Spinal cord (tissue), 10 donors: Measurements from ENCODE around the gene THOC1. TPM values are rescaled to one million over a fixed set of nuclear protein-coding genes. Genes with fewer than 3 reads are reported as not detected.
"Not testable (repeated sequence)": the region's sequence is repeated elsewhere in the genome, so short reads cannot be mapped to it uniquely, and the experiment has no call there.

Experiments used
- DNase-seq, 6 donors: peaks; one replicate each; pipeline versions ENCODE4 v3.0.0 to v3.0.0-alpha.2; 2013 to 2015; ENCODE audit warnings: low spot score in 6 of 6, low read depth in 4 of 6
- H3K27ac ChIP-seq: one replicate; pipeline ENCODE4 v1.5.1; 2013; ENCODE audit warnings: low read depth, low read length, control low read depth
- H3K27me3 ChIP-seq: one replicate; pipeline ENCODE4 v1.6.1; 2013; ENCODE audit warnings: low read length; ENCODE audit not compliant: control insufficient read depth, insufficient read depth
- H3K36me3 ChIP-seq: one replicate; pipeline ENCODE4 v1.6.1; 2013; ENCODE audit warnings: low read length; ENCODE audit not compliant: control insufficient read depth, insufficient read depth
- H3K4me1 ChIP-seq: one replicate; pipeline ENCODE4 v1.6.1; 2013; ENCODE audit warnings: low read length; ENCODE audit not compliant: control insufficient read depth, insufficient read depth
- H3K4me3 ChIP-seq: one replicate; pipeline ENCODE4 v1.5.1; 2013; ENCODE audit warnings: low read depth, low read length, control low read depth
- H3K9me3 ChIP-seq: one replicate; pipeline ENCODE4 v1.6.1; 2013; ENCODE audit warnings: low read length; ENCODE audit not compliant: control insufficient read depth, insufficient read depth
- WGBS: methylation state at CpG from one replicate; pipeline ENCODE4 v1.1.5; 2013; ENCODE audit warnings: missing lambda C conversion rate; ENCODE audit not compliant: insufficient coverage; 5-methylcytosine and 5-hydroxymethylcytosine counted together
- long read RNA-seq, 4 donors: transcript quantifications; one replicate each; lab custom pipeline, GENCODE V29; 2026
- polyA plus RNA-seq, 2 donors: library from polyadenylated mRNA; unstranded; fragments of 120-200 nt; gene quantifications; one replicate each; pipeline ENCODE4 v1.2.1, GENCODE V29; 2013; ENCODE audit not compliant: insufficient read length in 2 of 2
- total RNA-seq, 2 donors: library from RNA; depleted of rRNA in 1 of 2; stranded (reverse); fragments of 120-200 nt in 1 of 2; fragments of >200 nt in 1 of 2; gene quantifications; one replicate each; pipeline versions ENCODE4 v1.2.3 to v1.2.4, GENCODE V29; 2013 to 2014
- donor health status: healthy.

The THOC1 gene, protein sequence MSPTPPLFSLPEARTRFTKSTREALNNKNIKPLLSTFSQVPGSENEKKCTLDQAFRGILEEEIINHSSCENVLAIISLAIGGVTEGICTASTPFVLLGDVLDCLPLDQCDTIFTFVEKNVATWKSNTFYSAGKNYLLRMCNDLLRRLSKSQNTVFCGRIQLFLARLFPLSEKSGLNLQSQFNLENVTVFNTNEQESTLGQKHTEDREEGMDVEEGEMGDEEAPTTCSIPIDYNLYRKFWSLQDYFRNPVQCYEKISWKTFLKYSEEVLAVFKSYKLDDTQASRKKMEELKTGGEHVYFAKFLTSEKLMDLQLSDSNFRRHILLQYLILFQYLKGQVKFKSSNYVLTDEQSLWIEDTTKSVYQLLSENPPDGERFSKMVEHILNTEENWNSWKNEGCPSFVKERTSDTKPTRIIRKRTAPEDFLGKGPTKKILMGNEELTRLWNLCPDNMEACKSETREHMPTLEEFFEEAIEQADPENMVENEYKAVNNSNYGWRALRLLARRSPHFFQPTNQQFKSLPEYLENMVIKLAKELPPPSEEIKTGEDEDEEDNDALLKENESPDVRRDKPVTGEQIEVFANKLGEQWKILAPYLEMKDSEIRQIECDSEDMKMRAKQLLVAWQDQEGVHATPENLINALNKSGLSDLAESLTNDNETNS
- total RNA-seq (10 to 100 TPM; 64.0 to 81.6 TPM), polyA plus RNA-seq (10 to 100 TPM; 61.0 to 70.4 TPM)
- long read RNA-seq, donor 1, partial matches to known transcripts, result 106 of 110 reads
- long read RNA-seq, donor 1, other reads (novel, unspliced or antisense), result 0 of 110 reads
- long read RNA-seq, donor 2, partial matches to known transcripts, result 0 of 4 reads
- long read RNA-seq, donor 2, other reads (novel, unspliced or antisense), result 0 of 4 reads
- long read RNA-seq, donor 3, partial matches to known transcripts, result 0 of 4 reads
- long read RNA-seq, donor 3, other reads (novel, unspliced or antisense), result 0 of 4 reads
- long read RNA-seq, donor 4, transcript THOC1-210 (3 exons, 552 nt), result major isoform, 5 of 21 reads
- long read RNA-seq, donor 4, partial matches to known transcripts, result 6 of 21 reads
- long read RNA-seq, donor 4, other reads (novel, unspliced or antisense), result 0 of 21 reads

DNA sequence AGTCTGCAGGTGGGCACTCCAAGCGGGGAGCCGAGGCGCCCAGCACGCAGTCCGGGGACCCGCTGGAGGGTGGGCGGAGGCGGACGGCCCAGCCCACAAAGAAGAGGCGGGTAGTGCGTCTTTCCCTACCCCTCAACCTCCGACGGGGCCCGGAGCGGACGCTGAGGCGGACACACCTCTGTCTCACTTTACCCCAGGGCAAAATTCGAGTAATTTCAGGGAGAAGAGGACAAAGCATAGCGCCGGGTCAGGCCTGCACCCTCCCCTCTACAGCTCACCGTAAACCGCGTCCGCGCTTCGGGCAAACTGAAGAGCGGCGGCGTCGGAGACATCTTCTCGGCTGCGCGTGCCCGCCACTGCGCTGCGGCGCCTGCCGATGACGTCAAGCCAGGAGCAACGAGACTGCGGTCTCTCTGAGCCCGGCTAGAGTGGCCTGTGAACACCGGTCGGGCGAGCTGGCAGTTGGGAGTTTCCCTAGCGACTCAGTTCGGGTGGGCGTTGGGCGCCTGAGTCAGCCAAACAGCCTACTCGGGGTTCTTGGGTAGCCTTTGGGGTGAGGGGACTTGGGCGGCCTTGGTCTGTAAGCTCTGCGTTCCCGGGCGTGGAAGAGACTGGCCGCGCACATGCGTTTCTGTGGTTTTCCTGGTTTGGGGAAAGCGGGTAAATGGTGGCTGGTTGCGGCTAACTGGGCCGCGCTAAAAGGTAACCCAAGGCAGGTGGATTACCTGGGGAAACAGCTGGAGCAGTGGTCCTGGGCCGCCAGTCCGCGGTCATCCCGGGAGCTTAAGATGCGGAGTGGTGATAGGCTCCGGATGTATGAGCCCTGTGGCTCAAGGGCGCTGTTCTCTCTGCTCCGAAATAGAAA lies at the start of gene THOC1:
Gene THOC1 (minus strand): TSS at position 360 of the 865 bp plus-strand sequence. CDS start 28 bp downstream, at position 332.
- Histone ChIP-seq H3K4me1 (peaks cover 13% of the 10 kb centered on the region), H3K36me3 (peaks cover 4% of the 10 kb centered on the region), H3K27ac (peak within 1 kb of the TSS; percentile 75), H3K4me3 (peak within 1 kb of the TSS; percentile 76), H3K9me3 (no peaks in the 10 kb centered on the region), H3K27me3 (no peaks in the 10 kb centered on the region)
- 0% methylated on average over 68 of the region's 69 CpGs for WGBS
- DNase-seq, result peak; percentile 77 to 97 (median 87)

DNA sequence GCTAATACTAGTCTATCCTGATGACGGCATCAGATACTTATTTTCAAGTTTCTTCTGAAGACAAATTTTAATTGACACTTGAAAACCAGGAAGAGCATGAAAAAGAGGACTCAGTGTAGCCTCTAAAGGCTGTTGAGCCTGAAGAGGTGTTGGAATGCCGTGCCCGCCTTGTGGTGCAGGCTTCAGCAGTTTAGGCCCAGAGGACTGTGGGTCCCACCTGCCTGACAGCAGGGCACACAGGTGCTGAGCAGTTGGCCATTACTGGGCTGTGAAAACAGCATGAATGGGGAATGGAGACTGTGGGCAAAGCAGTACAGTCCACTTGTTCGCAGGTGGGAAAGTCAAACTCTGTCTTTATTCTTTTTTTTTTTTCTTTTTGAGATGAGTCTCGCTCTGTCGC lies 49.8 kb upstream of the THOC1 start:
- Histone ChIP-seq H3K4me1 (no peaks in the 10 kb centered on the region), H3K36me3 (no peaks in the 10 kb centered on the region), H3K9me3 (no peaks in the 10 kb centered on the region), H3K27ac (no peak overlapping the region), H3K4me3 (no peak overlapping the region), H3K27me3 (no peaks in the 10 kb centered on the region)
- DNase-seq, result no peak
- 100% methylated on average over 2 of the region's 6 CpGs for WGBS

DNA sequence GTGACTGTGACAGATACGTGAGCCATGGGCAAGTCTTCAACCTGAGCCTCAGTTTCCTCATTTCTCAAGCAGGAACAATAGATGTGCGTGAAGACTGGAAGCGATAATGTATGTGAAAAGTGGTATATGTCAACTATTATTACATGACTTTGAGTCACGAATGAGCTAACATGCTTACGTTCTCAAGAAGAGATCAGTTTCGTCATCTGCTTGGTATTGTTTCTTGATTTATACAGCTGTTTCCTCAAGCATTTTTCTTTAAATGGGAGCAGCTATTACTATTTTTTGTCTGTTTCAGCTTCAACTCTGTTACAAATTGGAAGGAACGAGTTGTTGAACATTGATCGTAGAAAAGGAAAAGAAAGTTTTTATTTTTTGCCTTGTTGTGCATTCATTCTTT lies 48.5 kb upstream of the THOC1 start:
- 83% methylated on average over 2 of the region's 8 CpGs for WGBS
- Histone ChIP-seq H3K36me3 (no peaks in the 10 kb centered on the region), H3K27me3 (no peaks in the 10 kb centered on the region), H3K9me3 (no peaks in the 10 kb centered on the region), H3K4me3 (no peak overlapping the region), H3K27ac (no peak overlapping the region), H3K4me1 (no peaks in the 10 kb centered on the region)
- DNase-seq, result no peak

DNA sequence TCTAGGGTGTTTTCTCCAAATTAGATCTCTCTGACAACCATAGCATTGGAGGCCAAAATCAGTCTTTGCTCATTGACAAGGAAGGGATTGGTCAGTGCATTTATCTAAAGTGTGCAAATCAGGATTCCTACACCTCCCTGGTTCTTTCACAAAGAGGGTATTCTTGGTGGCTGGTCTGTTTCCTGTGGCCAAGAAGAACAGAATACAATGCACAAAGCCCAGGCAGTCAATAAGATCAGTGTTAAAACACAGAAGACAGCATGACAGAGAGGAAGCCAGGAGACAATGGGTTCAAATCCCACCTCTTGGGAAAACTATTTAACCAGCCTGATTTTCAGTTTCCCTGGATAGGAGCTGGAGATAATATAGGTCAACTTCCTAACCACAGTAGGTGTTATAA lies 46.1 kb upstream of the THOC1 start:
- no peaks in the 10 kb centered on the region for H3K9me3 ChIP-seq
- H3K4me1 ChIP-seq, result no peaks in the 10 kb centered on the region
- no peak overlapping the region for H3K4me3 ChIP-seq
- DNase-seq, result no peak
- no peaks in the 10 kb centered on the region for H3K27me3 ChIP-seq
- H3K36me3 ChIP-seq, result no peaks in the 10 kb centered on the region
- H3K27ac ChIP-seq, result no peak overlapping the region

DNA sequence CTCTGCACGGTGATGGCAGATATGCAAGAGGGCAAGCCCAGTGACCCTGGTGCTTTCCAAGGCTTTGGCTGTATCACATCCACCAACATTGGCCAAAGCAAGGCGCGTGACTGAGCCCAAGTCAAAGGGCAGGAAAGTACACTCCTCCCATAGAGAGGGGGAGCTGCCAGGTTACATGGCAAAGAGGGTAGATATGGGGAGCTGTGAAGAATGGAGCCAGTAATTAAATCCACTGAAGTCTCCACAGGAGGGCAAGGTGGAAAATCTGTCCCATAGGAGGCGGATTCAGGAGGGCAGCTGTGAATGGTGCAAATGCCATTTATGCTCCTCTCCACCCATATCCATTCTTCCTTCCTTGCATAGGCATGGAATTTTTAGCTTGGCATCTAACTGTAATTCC lies 44.6 kb upstream of the THOC1 start:
- Histone ChIP-seq H3K27ac (no peak overlapping the region), H3K4me3 (no peak overlapping the region), H3K9me3 (no peaks in the 10 kb centered on the region), H3K27me3 (no peaks in the 10 kb centered on the region), H3K36me3 (no peaks in the 10 kb centered on the region), H3K4me1 (no peaks in the 10 kb centered on the region)
- DNase-seq, result no peak
- WGBS, result 100% methylated on average over 1 of the region's 4 CpGs

DNA sequence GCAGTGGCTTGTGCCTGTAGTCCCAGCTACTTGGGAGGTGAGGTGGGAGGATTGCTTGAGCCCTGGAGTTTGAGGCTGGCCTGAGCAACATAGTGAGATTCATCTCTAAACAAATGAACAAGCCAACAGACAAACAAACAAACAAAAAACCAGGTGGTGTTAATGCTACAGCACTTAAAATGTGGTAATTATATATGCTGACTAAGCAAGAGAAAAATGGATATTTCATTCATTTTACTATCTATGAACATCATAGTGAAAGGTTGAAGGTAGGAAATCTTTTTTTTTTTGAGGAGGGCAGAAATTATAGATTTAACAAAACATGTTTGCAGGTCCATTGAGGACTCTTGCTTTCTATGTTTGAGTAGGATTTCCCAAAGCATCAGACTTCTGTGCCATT lies 42.2 kb upstream of the THOC1 start:
- Histone ChIP-seq H3K36me3 (no peaks in the 10 kb centered on the region), H3K27me3 (no peaks in the 10 kb centered on the region), H3K27ac (no peak overlapping the region), H3K9me3 (no peaks in the 10 kb centered on the region), H3K4me1 (peaks cover 4% of the 10 kb centered on the region), H3K4me3 (no peak overlapping the region)
- DNase-seq, result no peak

DNA sequence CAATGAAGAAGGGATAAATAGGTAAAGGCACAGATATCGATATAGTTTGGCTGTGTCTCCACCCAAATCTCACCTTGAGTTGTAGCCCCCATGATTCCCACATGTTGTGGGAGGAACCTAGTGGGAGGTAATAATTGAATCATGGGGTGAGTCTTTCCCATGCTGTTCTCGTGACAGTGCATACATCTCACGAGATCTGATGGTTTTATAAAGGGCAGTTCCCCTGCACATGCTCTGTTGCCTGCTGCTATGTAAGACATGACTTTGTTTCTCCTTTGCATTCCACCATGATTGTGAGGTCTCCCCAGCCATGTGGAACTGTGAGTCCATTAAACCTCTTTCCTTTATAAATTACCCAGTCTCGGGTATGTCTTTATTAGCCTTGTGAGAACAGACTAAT lies 40.2 kb upstream of the THOC1 start:
- DNase-seq, H3K27ac ChIP-seq, H3K27me3 ChIP-seq, H3K4me3 ChIP-seq, H3K36me3 ChIP-seq, H3K9me3 ChIP-seq: not testable (repeated sequence)
- 100% methylated on average over 1 of the region's 4 CpGs for WGBS
- peaks cover 11% of the 10 kb centered on the region for H3K4me1 ChIP-seq

DNA sequence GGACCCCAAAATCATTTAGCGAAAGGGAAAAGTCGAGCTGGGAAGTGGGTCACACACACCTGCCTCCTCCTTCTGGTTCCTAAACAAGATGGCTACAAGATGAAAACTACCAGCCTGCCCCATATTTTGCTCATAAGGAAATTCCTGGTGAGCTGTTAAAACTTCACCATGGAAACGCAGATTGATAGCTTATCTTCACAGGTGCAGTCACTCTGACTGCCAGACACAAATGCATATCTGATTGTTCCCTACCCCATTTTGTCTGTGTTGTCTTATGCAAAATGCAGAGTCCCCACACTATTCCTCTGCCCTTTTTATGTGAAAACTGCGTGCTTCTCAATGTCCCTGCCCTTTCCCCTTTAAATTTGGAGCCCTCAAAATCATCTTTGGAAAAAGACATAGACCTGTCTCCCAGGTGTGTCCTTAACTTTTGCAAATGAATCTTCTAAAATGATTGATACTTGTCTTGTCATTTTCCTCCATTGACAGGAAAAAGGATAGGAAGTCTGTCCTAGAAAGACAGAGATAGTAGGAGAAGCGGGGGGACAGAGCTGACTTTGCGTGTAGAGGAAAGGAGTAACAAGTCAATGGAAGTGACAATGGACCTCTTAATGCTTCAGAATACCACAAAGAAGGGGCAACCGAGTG lies 38.9 kb upstream of the THOC1 start:
- peak in 1 of 6 donors; percentile 61 for DNase-seq
- no peak overlapping the region for H3K27ac ChIP-seq
- no peak overlapping the region for H3K4me3 ChIP-seq
- H3K4me1 ChIP-seq, result peaks cover 11% of the 10 kb centered on the region
- no peaks in the 10 kb centered on the region for H3K9me3 ChIP-seq
- H3K36me3 ChIP-seq, result no peaks in the 10 kb centered on the region
- H3K27me3 ChIP-seq, result peaks cover 2% of the 10 kb centered on the region
- 94% methylated on average over 4 of the region's 7 CpGs for WGBS
